GM06990 (cell line): Measurements from ENCODE around the gene PLXNB2.

ENCODE experiments used
- DNase-seq: peaks from one replicate; pipeline ENCODE4 v3.0.0-alpha.2; 2011; ENCODE audit not compliant: insufficient read length; ENCODE audit errors: extremely low read depth
- H3K27me3 ChIP-seq: replicated peaks from 2 replicates; pipeline ENCODE4 v1.6.0; 2011; ENCODE audit warnings: low read length; ENCODE audit not compliant: control insufficient read depth, insufficient read depth
- H3K36me3 ChIP-seq: 2 replicates; pipeline ENCODE4 v1.5.1; 2011; ENCODE audit warnings: low read length; ENCODE audit not compliant: control insufficient read depth, insufficient read depth
- H3K4me3 ChIP-seq: replicated peaks from 2 replicates; pipeline ENCODE4 v1.5.1; 2011; ENCODE audit warnings: low read depth, mild to moderate bottlenecking, control low read depth, low read length
- TF ChIP-seq, protein P1 (sequence below): IDR thresholded peaks from 2 replicates; pipeline ENCODE4 v1.5.1; 2011; ENCODE audit warnings: low read length, control low read depth, mild to moderate bottlenecking, inconsistent platforms; ENCODE audit not compliant: insufficient read depth, poor library complexity, severe bottlenecking

The PLXNB2 gene

DNA sequence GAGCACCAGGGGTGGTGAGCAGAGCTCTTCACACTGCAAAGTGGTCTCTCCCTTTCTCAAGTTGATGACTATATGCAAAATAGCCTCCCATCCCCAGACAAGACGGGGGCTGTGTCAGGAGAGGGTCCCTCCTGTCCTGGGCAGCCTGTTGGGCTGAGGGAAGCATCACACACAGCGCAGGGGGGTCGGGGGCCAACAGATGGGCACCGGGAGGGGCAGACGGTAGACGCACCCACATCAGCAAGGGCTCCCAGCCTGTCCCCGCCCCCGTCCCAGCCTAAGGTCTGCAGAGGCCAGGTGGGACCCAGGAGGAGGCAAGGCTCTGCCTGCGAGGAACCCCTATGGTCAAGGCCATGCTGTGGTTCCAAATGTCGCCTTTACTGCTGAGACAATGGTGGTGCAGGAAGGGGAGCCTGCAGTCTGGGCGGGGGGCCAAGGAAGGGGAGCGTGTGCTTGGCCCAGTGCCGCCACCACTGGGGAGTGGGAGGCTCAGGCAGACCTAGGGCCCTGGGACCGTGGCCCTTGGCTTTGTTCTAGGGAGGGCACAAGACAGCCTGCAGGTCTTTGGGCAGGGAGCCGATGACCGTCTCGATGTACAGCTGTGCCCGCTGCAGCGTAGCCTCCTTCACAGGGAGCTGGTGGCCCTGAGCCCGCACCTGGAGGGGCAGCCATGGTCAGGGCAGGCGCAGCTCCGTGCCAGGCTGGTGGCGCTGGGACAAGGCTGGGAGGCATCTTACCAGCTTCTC, 4.3 kb upstream of the PLXNB2 start:
- TF ChIP-seq, protein P1, sequence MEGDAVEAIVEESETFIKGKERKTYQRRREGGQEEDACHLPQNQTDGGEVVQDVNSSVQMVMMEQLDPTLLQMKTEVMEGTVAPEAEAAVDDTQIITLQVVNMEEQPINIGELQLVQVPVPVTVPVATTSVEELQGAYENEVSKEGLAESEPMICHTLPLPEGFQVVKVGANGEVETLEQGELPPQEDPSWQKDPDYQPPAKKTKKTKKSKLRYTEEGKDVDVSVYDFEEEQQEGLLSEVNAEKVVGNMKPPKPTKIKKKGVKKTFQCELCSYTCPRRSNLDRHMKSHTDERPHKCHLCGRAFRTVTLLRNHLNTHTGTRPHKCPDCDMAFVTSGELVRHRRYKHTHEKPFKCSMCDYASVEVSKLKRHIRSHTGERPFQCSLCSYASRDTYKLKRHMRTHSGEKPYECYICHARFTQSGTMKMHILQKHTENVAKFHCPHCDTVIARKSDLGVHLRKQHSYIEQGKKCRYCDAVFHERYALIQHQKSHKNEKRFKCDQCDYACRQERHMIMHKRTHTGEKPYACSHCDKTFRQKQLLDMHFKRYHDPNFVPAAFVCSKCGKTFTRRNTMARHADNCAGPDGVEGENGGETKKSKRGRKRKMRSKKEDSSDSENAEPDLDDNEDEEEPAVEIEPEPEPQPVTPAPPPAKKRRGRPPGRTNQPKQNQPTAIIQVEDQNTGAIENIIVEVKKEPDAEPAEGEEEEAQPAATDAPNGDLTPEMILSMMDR = no peak
- peak; percentile 13 for DNase-seq
- Histone ChIP-seq H3K36me3 (peaks cover 2% of the 10 kb centered on the region), H3K4me3 (no peak overlapping the region), H3K27me3 (no peaks in the 10 kb centered on the region)

DNA sequence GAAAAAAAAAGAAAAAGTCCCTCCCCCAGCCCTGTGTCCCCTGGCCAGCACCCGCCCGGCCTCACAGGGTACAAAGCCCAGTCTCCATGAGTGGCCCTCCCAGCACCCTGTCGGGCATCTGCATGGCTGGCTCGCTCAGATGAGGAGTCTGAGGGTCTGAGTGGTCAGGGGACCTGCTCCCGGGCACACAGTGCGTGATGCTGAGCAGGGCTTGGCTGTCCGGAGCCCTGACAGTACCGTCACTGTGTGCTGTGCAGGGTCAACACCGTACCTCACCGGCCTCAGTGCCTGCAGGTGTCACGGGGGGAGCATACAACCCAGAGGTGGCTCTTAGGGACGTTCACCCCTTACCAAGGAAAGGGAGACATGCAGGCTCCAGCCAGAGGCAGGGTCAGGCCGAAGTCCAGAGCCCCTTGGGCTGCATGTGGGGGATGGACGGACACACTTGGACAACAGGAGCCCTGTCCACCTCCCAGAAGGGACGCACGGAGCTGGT, 3.6 kb upstream of the PLXNB2 start:
- TF ChIP-seq, protein P1 = no peak
- H3K36me3 ChIP-seq = peaks cover 2% of the 10 kb centered on the region
- peak; percentile 3 for DNase-seq
- H3K4me3 ChIP-seq = no peak overlapping the region
- no peaks in the 10 kb centered on the region for H3K27me3 ChIP-seq

DNA sequence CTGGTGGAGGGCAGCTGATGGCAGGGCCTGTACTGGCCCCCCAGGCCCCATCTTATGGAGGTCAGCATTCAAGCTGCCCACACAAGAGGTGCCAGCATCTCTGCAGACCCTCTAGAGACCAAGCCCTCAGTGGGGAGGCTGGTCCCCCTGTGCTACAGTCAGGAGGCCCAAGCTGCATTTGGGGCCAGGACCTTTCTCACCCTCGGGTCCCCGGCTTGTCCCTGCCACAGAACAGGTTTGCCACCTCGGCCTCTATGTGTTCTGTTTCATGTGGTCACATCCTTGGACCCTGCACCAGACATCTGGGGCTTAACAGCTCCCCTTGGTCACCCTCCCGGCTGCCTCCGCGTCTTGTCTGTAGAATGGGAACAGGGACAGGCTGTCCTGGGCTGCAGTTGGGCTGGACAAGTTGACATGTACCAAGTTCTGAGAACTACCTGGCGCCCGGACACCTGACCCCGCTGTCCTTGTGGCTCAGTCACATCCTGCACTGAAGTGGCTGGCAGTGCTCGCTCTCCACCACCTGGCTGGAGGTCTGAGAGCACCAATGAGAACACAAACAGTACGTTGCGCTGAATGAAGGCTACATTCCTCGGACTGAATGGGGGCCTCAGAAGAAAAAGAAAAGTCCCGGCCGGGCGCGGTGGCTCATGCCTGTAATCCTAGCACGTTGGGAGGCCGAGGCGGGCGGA, 2.7 kb upstream of the PLXNB2 start:
- peak; percentile 14 for DNase-seq
- no peaks in the 10 kb centered on the region for H3K27me3 ChIP-seq
- TF ChIP-seq, protein P1 = no peak
- no peak overlapping the region for H3K4me3 ChIP-seq
- peaks cover 2% of the 10 kb centered on the region for H3K36me3 ChIP-seq

DNA sequence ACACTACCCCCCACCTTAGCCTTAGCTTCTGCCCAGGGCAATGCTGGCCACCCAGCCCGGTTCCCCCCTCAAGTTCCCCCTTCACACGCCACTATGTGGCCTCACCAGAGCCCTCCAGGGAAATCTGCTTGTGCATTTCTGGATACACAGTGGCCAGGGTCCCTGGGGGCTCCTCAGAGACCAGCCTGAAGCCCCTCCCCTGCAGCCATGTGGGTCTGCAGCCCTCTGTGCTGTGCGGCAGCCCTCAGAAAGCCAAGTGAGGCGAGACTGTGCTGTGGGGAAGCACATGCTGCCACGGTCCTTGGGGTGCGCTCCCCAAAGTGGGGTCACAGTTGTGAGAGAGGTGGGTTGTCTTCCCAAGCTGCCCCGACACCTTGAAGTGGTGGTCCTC, 2.1 kb upstream of the PLXNB2 start:
- Histone ChIP-seq H3K4me3 (no peak overlapping the region), H3K36me3 (peaks cover 2% of the 10 kb centered on the region), H3K27me3 (no peaks in the 10 kb centered on the region)
- TF ChIP-seq, protein P1 = no peak
- peak; percentile 8 for DNase-seq

DNA sequence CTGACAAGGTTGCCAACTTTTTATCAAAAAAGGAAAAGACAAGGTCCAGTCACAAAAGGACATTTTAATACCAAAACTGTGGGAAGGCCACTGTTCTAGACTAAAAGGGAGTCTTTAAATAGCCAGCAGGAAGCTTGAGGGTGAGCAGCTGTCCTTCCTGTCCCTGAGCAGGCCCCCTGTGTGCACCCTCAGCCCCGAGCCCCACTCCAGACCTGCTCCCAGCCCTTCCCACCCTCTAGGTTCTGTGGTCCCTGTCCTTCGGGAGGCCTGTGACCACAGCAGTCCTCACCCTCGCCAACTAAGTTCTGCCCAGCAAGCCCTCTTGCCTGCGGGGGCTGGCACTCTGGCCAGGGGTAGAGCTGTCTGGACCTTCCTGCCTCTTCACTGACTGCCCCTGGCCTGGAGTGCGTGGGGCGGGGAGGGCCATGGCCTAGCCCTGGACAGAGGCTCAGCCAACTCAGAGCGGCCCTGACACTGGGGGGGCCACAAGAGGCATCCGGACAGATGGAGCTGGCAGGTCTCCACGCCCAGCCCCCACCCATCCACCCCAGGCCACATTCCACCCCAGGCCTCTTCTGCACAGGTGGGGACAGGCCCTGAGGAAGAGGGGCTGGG, 1.6 kb upstream of the PLXNB2 start:
- TF ChIP-seq, protein P1 = no peak
- Histone ChIP-seq H3K4me3 (no peak overlapping the region), H3K36me3 (peaks cover 2% of the 10 kb centered on the region), H3K27me3 (no peaks in the 10 kb centered on the region)
- peak; percentile 18 for DNase-seq
